ENCODE results near the gene CYP46A1.

The CYP46A1 gene

GRCh38 chr14:99742074-99742473, 58.0 kb downstream of the CYP46A1 start:
- no peak for TF ChIP-seq CTCF (IDR thresholded peaks at IDR 0.05; ENCODE audit: insufficient read depth, missing control alignments)
- DNase-seq (ENCODE audit: insufficient read length, low spot score) (no peak), FAIRE-seq (no peak)

- no peak for FAIRE-seq
- no peak for TF ChIP-seq CTCF (IDR thresholded peaks at IDR 0.05; ENCODE audit: insufficient read depth, missing control alignments)
- DNase-seq (ENCODE audit: insufficient read length, low spot score), result no peak
Observed at GRCh38 chr14:99742509-99743487, 58.7 kb downstream of the CYP46A1 start.

- peak; percentile 30 for TF ChIP-seq CTCF (IDR thresholded peaks at IDR 0.05; ENCODE audit: insufficient read depth, missing control alignments)
- no peak for FAIRE-seq
- no peak for DNase-seq (ENCODE audit: insufficient read length, low spot score)
Observed at GRCh38 chr14:99744199-99744872, 60.2 kb downstream of the CYP46A1 start.

DNA sequence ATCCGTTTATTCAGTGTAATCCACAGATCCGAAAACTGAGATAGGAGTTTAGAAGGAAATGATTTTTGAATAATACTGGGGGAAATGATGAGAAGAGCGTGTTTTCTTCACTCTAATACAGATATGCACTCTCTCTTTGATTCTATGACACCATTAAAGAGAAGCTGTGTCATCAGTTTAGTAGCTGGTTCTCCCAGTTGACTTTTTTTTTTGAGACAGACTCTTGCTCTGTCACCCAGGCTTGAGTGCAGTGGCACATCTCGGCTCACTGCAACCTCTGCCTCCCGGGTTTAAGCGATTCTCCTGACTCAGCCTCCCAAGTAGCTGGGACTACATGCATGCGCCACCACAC, 60.8 kb downstream of the CYP46A1 start:
- no peak for DNase-seq (ENCODE audit: insufficient read length, low spot score)
- FAIRE-seq, result no peak
- TF ChIP-seq CTCF (IDR thresholded peaks at IDR 0.05; ENCODE audit: insufficient read depth, missing control alignments), result no peak

GRCh38 chr14:99745307-99745951, 61.3 kb downstream of the CYP46A1 start:
- no peak for FAIRE-seq
- no peak for TF ChIP-seq CTCF (IDR thresholded peaks at IDR 0.05; ENCODE audit: insufficient read depth, missing control alignments)
- no peak for DNase-seq (ENCODE audit: insufficient read length, low spot score)

DNA sequence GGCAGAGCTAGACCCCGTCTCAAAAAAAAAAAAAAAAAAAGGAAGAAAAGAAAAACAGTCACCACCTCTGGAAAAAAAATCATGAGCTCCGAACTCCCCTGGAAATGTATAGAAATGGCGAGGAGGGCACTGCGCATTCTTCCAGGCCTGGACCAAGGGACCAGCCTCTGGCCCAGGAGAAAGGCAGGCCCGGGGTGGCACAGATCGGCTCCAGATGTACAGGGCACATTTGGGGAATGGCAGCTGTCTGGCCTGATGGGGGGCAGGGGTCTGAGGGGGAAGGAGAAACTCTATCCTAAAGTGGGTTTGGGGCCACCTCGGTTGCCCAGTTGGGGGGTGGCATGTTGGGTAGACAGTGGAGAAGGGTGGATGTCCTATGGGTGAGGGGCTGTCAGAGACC, 63.1 kb downstream of the CYP46A1 start:
- no peak for FAIRE-seq
- DNase-seq (ENCODE audit: insufficient read length, low spot score), result no peak
- no peak for TF ChIP-seq CTCF (IDR thresholded peaks at IDR 0.05; ENCODE audit: insufficient read depth, missing control alignments)

All from D721Med (cell line).